ENCODE results near the gene RBM20. TPM values are rescaled to one million over a fixed set of nuclear protein-coding genes. Genes with fewer than 3 reads are reported as not detected.
A peak's percentile ranks its signal among the peaks of the same experiment; 100 is the strongest.
"Not testable (repeated sequence)": the region's sequence is repeated elsewhere in the genome, so short reads cannot be mapped to it uniquely, and the experiment has no call there.

RBM20 gene
- total RNA-seq, 2 experiments from 2014 or later, result not detected

DNA sequence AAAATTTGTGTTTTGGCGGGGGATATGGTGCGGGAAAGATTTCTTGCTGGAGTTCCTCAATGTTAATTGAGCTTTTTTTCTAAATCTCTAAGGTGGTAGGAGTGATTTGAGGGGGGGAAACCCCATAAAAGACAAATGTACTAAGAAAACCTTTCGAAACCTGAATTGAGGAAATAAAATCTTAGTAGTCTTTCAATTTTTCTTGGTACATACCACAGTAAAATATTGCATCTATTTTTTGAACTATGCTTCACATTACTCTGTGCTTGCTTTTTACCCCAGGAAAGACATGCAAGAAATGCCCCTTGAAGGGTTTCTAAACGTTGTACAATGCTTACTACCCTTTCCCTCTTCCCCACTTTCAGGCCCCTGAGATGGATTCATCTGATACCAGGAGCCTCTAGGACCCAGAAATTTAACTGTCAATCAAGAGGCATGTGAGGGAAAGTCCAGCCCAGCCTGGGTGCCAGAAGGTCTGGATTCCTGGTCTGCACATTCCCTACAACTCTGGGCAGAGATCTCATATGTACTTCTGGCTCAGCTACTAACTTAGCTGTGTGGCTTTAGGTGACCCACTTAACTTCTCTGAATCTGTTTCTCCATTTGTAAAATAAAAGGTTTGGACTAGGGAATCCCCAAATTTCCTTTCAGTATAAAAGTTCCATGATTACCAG, 221.8 kb downstream of the RBM20 start:
- DNase-seq, result no peak
- Mint-ChIP-seq H3K4me1 (peaks cover 99% of the 10 kb centered on the region), H3K4me3 (no peak overlapping the region), H3K36me3 (ENCODE audit: low read depth) (peaks cover 15% of the 10 kb centered on the region), H3K27ac (peak overlapping the region; percentile 98), H3K9me3 (no peaks in the 10 kb centered on the region), H3K27me3 (no peaks in the 10 kb centered on the region)
- POLR2A ChIA-PET, result no interaction called here
- CTCF ChIA-PET, result interaction anchor here (2.0 to 2.7 kb wide), 4 partner anchors 7 to 14 kb away, joined by 5 to 15 read pairs (median 10); no protein-coding TSS in a partner anchor

- POLR2A ChIA-PET, DNase-seq: not testable (repeated sequence)
These were observed 223.1 kb downstream of the RBM20 start for GRCh38 chr10:110867011-110867806.

GRCh38 chr10:110867807-110868465, 223.8 kb downstream of the RBM20 start:
- Mint-ChIP-seq H3K9me3 (no peaks in the 10 kb centered on the region), H3K27me3 (no peaks in the 10 kb centered on the region), H3K4me1 (peaks cover 88% of the 10 kb centered on the region), H3K27ac (peak overlapping the region; percentile 96), H3K4me3 (no peak overlapping the region), H3K36me3 (ENCODE audit: low read depth) (peaks cover 15% of the 10 kb centered on the region)
- ChIA-PET POLR2A (no interaction called here), CTCF (interaction anchor here (0.8 to 2.7 kb wide), 8 partner anchors 9 to 122 kb away, joined by 3 to 15 read pairs (median 3); no protein-coding TSS in a partner anchor)
- no peak for DNase-seq

More at GRCh38 chr10:110867011-110867806, 223.1 kb downstream of the RBM20 start:
- H3K4me1 Mint-ChIP-seq, result peaks cover 95% of the 10 kb centered on the region
- H3K27me3 Mint-ChIP-seq, H3K4me3 Mint-ChIP-seq, H3K9me3 Mint-ChIP-seq: not testable (repeated sequence)
- peaks cover 15% of the 10 kb centered on the region for H3K36me3 Mint-ChIP-seq (ENCODE audit: low read depth)
- H3K27ac Mint-ChIP-seq, result peak overlapping the region; percentile 96
- CTCF ChIA-PET, result interaction anchor here (0.8 to 2.7 kb wide), 7 partner anchors 9 to 121 kb away, joined by 3 to 15 read pairs (median 3); no protein-coding TSS in a partner anchor

GRCh38 chr10:110868981-110869380, 224.8 kb downstream of the RBM20 start:
- no peaks in the 10 kb centered on the region for H3K27me3 Mint-ChIP-seq
- no peaks in the 10 kb centered on the region for H3K9me3 Mint-ChIP-seq
- DNase-seq, result peak; percentile 37
- H3K36me3 Mint-ChIP-seq (ENCODE audit: low read depth), result peaks cover 15% of the 10 kb centered on the region
- H3K4me1 Mint-ChIP-seq, result peaks cover 84% of the 10 kb centered on the region
- H3K4me3 Mint-ChIP-seq, result peak overlapping the region; percentile 54
- ChIA-PET CTCF (interaction anchor here (1.3 to 2.7 kb wide), 2 partner anchors 8 to 17 kb away, joined by 5 to 15 read pairs; no protein-coding TSS in a partner anchor), POLR2A (no interaction called here)
- H3K27ac Mint-ChIP-seq, result peak overlapping the region; percentile 96

DNA sequence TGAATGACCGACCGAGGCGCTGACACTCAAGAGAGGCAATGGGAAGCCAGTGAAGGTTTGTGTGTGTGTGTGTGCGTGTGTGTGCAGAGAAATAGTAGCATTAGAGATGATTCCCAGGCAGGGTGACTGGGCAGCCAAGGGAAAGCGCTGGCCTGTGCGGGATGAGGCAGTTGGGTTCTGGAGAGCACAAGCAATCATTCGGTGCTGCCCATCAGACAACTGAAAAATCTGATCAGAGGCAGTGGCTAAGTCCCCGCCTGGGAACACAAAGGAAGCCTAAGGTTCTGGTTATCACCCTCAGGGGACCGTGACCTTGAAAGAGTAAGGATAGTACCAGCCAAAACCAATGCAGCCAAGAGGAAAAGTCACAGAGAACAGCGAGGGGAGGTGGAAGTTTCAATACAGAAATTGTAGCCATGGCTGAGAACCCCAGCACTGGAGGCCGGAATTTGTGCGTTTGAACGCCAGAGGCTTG, 226.7 kb downstream of the RBM20 start:
- no peak for DNase-seq
- Mint-ChIP-seq H3K36me3 (ENCODE audit: low read depth) (peaks cover 7% of the 10 kb centered on the region), H3K27ac (peak overlapping the region; percentile 96), H3K4me1 (peaks cover 78% of the 10 kb centered on the region), H3K9me3 (no peaks in the 10 kb centered on the region), H3K27me3 (no peaks in the 10 kb centered on the region), H3K4me3 (peak overlapping the region; percentile 90)
- ChIA-PET POLR2A (no interaction called here), CTCF (interaction anchor here (1.1 to 1.5 kb wide), 5 partner anchors 12 to 33 kb away, joined by 3 to 5 read pairs (median 3); no protein-coding TSS in a partner anchor)

- H3K36me3 Mint-ChIP-seq (ENCODE audit: low read depth), result peaks cover 7% of the 10 kb centered on the region
- peak within 1 kb of the TSS; percentile 96 for H3K27ac Mint-ChIP-seq
- H3K9me3 Mint-ChIP-seq, result no peaks in the 10 kb centered on the region
- DNase-seq, result peak; percentile 95
- H3K27me3 Mint-ChIP-seq, result no peaks in the 10 kb centered on the region
- ChIA-PET CTCF (interaction anchor here (0.7 to 1.2 kb wide), 4 partner anchors 12 to 32 kb away, joined by 3 to 5 read pairs (median 3); no protein-coding TSS in a partner anchor), POLR2A (interaction anchor here (0.7 to 1.0 kb wide), 2 partner anchors 12 to 115 kb away, joined by 3 read pairs; no protein-coding TSS in a partner anchor)
- peak within 1 kb of the TSS; percentile 90 for H3K4me3 Mint-ChIP-seq
- H3K4me1 Mint-ChIP-seq, result peaks cover 72% of the 10 kb centered on the region
These were observed 227.4 kb downstream of the RBM20 start, which contains the start of gene PDCD4 for GRCh38 chr10:110871298-110872084. Gene PDCD4 (plus strand): TSS chr10:110871928. CDS start chr10:110876028, 4,100 bp downstream.

GRCh38 chr10:110872145-110872983, 228.2 kb downstream of the RBM20 start:
- peaks cover 67% of the 10 kb centered on the region for H3K4me1 Mint-ChIP-seq

GRCh38 chr10:110872984-110873923, 229.1 kb downstream of the RBM20 start:
- ChIA-PET POLR2A (interaction anchor here (0.7 kb wide), 2 partner anchors 16 to 862 kb away, joined by 3 read pairs; no protein-coding TSS in a partner anchor), CTCF (interaction anchor here (0.8 kb wide), 1 partner anchor 20 kb away, joined by 3 read pairs; no protein-coding TSS in a partner anchor)
- peak overlapping the region; percentile 94 for H3K27ac Mint-ChIP-seq
- H3K4me3 Mint-ChIP-seq, result peak overlapping the region; percentile 90
- no peak for DNase-seq
- peaks cover 64% of the 10 kb centered on the region for H3K4me1 Mint-ChIP-seq
- H3K27me3 Mint-ChIP-seq, result no peaks in the 10 kb centered on the region
- no peaks in the 10 kb centered on the region for H3K9me3 Mint-ChIP-seq
- H3K36me3 Mint-ChIP-seq (ENCODE audit: low read depth), result peaks cover 16% of the 10 kb centered on the region

More at GRCh38 chr10:110872145-110872983, 228.2 kb downstream of the RBM20 start:
- H3K27ac Mint-ChIP-seq, result peak overlapping the region; percentile 94
- ChIA-PET CTCF (interaction anchor here (1.2 kb wide), 1 partner anchor 13 kb away, joined by 5 read pairs; no protein-coding TSS in a partner anchor), POLR2A (interaction anchor here (0.7 to 1.0 kb wide), 3 partner anchors 13 to 861 kb away, joined by 3 read pairs; no protein-coding TSS in a partner anchor)
- H3K4me3 Mint-ChIP-seq, result peak overlapping the region; percentile 90
- H3K27me3 Mint-ChIP-seq, result no peaks in the 10 kb centered on the region
- no peaks in the 10 kb centered on the region for H3K9me3 Mint-ChIP-seq
- peaks cover 8% of the 10 kb centered on the region for H3K36me3 Mint-ChIP-seq (ENCODE audit: low read depth)
- DNase-seq, result peak; percentile 83

DNA sequence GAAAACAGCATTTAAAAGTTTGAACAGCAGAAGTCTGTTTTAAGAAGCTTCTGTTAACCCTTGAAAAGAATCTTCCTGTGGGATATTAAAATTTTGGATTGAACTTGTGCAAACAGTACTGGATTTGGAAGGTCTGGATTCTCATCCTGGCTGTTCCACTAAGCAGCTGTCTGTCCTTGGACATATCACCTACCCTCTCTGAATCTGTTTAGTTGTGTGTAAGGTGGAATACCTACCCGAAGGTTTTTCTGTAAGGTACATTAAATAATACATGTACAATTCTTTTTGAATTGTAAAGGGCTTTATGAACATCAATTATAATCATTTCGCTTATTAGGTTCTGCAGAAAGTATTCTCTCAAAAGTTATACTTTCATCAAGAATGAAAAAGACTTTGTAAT, 229.8 kb downstream of the RBM20 start:
- Mint-ChIP-seq H3K36me3 (ENCODE audit: low read depth) (peaks cover 20% of the 10 kb centered on the region), H3K9me3 (no peaks in the 10 kb centered on the region), H3K27ac (peak overlapping the region; percentile 73), H3K4me3 (peak overlapping the region; percentile 68), H3K27me3 (no peaks in the 10 kb centered on the region), H3K4me1 (peaks cover 57% of the 10 kb centered on the region)
- CTCF ChIA-PET, result interaction anchor here (0.8 kb wide), 1 partner anchor 21 kb away, joined by 3 read pairs; no protein-coding TSS in a partner anchor
- DNase-seq, result no peak
- POLR2A ChIA-PET, result interaction anchor here (0.6 kb wide), 1 partner anchor 9 kb away, joined by 5 read pairs; no protein-coding TSS in a partner anchor

DNA sequence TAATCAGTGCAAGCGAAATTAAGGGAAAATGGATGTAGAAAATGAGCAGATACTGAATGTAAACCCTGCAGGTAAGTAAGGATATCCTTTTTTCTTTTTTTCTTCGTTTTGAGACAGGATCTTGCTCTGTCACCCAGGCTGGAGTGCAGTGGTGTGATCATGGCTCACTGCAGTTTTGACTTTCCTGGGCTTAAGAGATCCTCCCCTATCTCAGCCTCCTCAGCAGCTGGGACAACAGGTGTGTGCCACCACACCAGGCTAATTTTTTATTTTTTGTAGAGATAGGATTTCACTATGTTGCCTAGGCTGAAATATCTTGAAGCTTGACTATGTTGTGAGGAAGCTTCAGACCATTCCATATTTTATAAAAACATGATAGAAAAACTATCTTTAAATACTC, 231.9 kb downstream of the RBM20 start:
- no peak for DNase-seq
- Mint-ChIP-seq H3K4me3 (no peak overlapping the region), H3K27ac (no peak overlapping the region), H3K27me3 (no peaks in the 10 kb centered on the region), H3K4me1 (peaks cover 47% of the 10 kb centered on the region), H3K9me3 (no peaks in the 10 kb centered on the region), H3K36me3 (ENCODE audit: low read depth) (peaks cover 26% of the 10 kb centered on the region)
- POLR2A ChIA-PET, result no interaction called here
- CTCF ChIA-PET, result interaction anchor here (0.9 to 1.5 kb wide), 4 partner anchors 11 to 40 kb away, joined by 3 to 4 read pairs (median 3); no protein-coding TSS in a partner anchor
